MG63 (cell line): ENCODE data around the gene RBMS1. TPM values are rescaled to one million over a fixed set of nuclear protein-coding genes. Genes with fewer than 3 reads are reported as not detected.
"Not testable (repeated sequence)": the region's sequence is repeated elsewhere in the genome, so short reads cannot be mapped to it uniquely, and the experiment has no call there.

Experiments used
- DNase-seq: peaks from one replicate; pipeline ENCODE4 v3.0.0-alpha.2; 2020
- H3K27me3 ChIP-seq: fragments of 250-450 bp; sonication (Bioruptor Pico); 2 replicates; pipeline ENCODE4 v1.5.1; 2020; ENCODE audit warnings: mild to moderate bottlenecking, moderate library complexity
- H3K36me3 ChIP-seq: fragments of 250-450 bp; sonication (Bioruptor Pico); 2 replicates; pipeline ENCODE4 v1.5.1; 2020; ENCODE audit warnings: mild to moderate bottlenecking, moderate library complexity
- H3K4me3 ChIP-seq: fragments of 250-450 bp; sonication (Bioruptor Pico); 2 replicates; pipeline ENCODE4 v1.5.1; 2020; ENCODE audit warnings: mild to moderate bottlenecking, moderate library complexity
- H3K9me3 ChIP-seq: fragments of 250-450 bp; sonication (Bioruptor Pico); 2 replicates; pipeline ENCODE4 v1.5.1; 2020; ENCODE audit warnings: mild to moderate bottlenecking, moderate library complexity
- total RNA-seq: library from RNA; depleted of rRNA; stranded (reverse); fragments of >200 nt; shearing (Covaris generic); gene quantifications from 2 replicates; pipeline ENCODE4 v1.2.3, GENCODE V29; 2014; ENCODE audit warnings: low replicate concordance

The RBMS1 gene
- total RNA-seq, 1 experiment from 2014 or later, result 38.7 TPM

DNA sequence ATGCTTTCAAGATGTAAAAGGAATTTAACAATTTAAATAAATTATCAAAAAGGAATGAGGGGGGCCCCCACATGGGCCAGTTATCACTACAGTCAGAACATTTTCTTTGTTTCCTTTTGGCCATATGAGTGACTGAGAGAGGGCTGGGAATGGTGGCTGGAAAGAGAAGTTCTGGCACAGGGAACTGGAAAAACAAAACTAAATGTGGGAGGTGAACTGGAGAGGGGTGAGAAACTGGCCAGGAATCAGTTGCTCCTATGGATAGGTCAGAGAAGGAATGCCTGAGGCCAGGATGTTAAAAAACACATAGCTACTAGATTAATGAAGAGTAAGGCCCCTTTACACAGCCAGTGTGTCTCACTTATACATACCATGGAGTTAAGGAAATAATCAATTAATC, 121.0 kb downstream of the RBMS1 start:
- peaks cover 3% of the 10 kb centered on the region; the same call in 1 of the 2 replicates for H3K36me3 ChIP-seq
- no peaks in the 10 kb centered on the region for H3K27me3 ChIP-seq
- peak; percentile 55 for DNase-seq
- H3K4me3 ChIP-seq, result no peak overlapping the region
- no peaks in the 10 kb centered on the region for H3K9me3 ChIP-seq

DNA sequence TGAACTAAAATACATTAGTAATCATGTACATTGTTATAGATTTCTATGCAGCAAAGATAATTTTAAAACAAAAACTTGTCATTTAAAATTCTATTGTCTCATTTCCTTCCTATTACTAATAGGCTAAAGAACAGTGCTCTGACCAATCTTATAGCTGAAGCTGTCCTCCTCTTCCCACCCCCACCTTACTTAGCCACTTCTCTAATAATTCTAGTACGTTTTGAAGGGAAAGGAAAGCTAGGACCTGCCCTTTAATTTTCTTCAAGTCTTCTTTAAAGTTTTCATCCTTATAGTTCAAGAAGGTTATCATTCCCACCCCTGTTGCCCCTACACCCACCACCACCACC, 121.6 kb downstream of the RBMS1 start:
- H3K36me3 ChIP-seq, result peaks cover 3% of the 10 kb centered on the region; the same call in 1 of the 2 replicates
- no peak for DNase-seq
- no peaks in the 10 kb centered on the region for H3K27me3 ChIP-seq
- no peaks in the 10 kb centered on the region for H3K9me3 ChIP-seq
- H3K4me3 ChIP-seq, result no peak overlapping the region

DNA sequence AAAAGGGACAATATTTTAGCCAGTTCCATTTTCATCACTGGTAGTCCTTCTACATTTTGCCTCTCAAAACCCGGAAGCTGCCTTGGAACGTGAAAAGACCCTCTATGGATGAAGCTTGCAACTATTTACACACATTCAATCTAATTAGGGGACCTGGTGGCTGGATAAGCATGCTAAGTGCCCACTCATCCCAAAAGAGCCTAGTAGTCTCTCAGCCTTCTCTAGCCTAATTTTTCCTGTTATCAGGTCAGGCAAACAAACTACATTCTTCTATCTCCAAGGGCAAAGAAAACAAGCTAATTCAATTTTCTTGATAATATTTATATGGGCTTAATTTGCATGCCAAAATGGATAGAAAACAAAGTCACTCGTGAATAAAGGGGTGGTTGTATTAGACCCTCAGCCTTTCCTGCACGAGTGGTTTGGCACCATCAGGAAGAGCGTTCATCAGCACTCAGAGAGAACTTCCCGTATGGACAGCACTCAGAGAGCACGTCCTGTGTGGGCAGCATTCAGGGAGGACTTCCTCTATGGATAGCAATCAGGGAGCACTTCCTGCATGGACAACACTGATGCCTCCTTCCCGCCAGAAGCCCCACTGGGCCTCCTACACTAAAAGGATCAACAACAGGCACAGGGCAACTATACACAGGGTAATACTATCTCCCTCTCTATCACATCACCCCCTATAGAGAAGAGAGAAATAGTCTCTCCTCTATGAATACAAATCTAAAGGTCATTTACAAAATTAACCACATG, 122.2 kb downstream of the RBMS1 start:
- peak; percentile 40 for DNase-seq
- no peaks in the 10 kb centered on the region for H3K27me3 ChIP-seq
- no peaks in the 10 kb centered on the region for H3K9me3 ChIP-seq
- H3K4me3 ChIP-seq, result no peak overlapping the region
- H3K36me3 ChIP-seq, result peaks cover 8% of the 10 kb centered on the region

DNA sequence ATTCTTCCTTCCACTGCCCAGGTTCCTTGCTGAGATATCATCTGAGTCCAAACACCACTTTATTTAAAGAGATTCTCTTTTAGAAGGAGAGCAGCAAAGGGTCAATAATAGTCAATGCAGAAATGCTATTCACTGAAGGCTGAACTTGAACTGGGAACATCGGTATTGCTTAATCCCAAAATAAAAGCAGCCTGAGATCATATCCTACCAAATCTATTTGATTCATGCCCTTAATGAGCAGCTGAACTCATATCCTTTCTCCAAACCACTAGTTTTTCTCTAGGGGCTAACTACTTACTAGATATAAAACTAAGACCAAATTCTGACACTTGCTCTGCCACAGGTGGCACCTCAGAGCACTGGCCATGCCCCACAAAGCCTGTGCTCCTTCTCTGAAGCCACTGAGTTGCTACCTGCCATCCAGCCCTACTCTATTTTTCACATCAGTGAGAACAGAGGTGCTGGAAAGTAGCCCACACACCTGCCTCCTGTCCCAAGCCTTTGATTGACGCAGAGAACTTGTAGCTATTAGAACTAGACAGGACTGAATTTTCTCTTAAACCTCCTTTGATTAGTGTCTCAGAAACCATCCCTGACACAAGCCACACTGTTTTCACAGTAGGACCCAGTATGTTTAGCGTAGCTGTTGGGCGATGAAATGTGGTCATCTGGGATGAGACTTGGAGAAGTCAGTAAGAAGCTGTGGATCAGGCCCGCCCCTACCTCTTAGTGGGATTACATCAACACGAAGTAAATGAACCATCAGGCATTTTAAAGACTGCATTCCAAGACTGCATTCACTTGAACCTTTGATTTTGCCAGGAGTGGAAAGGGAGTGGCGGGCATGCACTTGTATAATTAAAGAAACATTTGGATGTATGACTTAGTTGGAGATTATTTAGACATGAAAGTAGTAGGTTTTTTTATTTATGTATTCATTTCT, 124.3 kb downstream of the RBMS1 start:
- DNase-seq, result peak; percentile 47
- Histone ChIP-seq H3K9me3 (no peaks in the 10 kb centered on the region), H3K27me3 (no peaks in the 10 kb centered on the region), H3K36me3 (peaks cover 26% of the 10 kb centered on the region), H3K4me3 (no peak overlapping the region)

DNA sequence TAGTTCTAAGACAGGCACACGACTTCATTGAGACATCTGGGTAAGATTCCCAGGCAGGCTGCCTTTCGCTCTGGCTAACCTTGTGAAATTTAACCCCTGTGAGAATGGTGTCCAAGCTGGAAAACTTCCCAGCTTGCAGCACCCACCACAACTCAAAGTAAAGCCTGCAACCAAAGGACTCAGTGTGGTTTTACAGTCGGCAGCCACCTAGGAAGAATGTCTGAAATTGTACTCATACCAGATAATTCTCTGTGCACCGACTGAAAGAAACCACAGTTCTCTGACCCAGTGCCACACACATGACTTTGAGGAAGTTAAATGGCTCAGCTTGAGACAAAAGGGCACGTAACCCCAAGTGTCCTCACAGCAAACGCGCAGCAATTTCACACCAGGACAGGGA, 125.7 kb downstream of the RBMS1 start:
- H3K4me3 ChIP-seq, result no peak overlapping the region
- H3K9me3 ChIP-seq, result no peaks in the 10 kb centered on the region

DNA sequence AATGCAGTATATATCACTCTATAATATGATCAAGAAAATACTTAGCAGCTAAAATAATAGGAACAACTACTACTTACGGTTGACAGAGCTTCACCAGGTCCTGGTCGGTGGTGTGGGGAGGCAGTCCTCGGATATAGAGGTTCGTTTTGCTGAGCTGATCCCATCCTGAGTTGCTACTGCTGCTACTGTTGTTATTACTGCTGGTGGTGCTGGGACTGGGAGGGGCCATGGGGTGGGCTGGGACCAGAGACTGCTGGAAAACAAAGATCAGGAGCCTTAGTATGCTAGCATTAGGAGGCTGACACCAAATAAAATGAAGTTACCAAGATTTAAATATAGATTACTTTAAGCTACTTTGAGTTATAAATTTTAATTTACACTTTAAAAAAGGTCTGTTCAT, 126.5 kb downstream of the RBMS1 start:
- H3K4me3 ChIP-seq, DNase-seq, H3K9me3 ChIP-seq, H3K27me3 ChIP-seq: not testable (repeated sequence)
- H3K36me3 ChIP-seq, result peaks cover 34% of the 10 kb centered on the region

More for the DNA sequence above, 125.7 kb downstream of the RBMS1 start:
- H3K36me3 ChIP-seq, result peaks cover 33% of the 10 kb centered on the region
- H3K27me3 ChIP-seq, result no peaks in the 10 kb centered on the region
- DNase-seq, result peak; percentile 85

DNA sequence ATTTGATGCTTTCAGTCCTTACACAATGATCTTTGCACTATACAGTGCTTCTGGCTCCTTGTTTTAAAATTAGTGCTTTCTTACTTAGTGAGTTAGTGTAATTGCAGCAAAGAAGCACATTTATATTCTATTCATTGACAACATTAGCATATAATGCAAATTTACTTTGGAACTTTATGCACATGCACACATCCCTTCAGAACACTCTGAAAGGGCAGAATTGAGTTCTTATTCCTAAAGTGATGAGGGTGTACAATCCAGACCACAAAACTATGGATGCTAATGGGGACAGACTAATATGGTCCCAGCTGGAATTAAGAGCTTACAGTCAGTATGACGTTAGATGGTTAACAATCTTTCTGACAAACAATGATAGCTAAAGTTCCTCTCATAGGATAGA, 127.1 kb downstream of the RBMS1 start:
- no peak overlapping the region for H3K4me3 ChIP-seq
- H3K27me3 ChIP-seq, result no peaks in the 10 kb centered on the region
- no peak for DNase-seq
- H3K36me3 ChIP-seq, result peaks cover 34% of the 10 kb centered on the region
- H3K9me3 ChIP-seq, result no peaks in the 10 kb centered on the region

DNA sequence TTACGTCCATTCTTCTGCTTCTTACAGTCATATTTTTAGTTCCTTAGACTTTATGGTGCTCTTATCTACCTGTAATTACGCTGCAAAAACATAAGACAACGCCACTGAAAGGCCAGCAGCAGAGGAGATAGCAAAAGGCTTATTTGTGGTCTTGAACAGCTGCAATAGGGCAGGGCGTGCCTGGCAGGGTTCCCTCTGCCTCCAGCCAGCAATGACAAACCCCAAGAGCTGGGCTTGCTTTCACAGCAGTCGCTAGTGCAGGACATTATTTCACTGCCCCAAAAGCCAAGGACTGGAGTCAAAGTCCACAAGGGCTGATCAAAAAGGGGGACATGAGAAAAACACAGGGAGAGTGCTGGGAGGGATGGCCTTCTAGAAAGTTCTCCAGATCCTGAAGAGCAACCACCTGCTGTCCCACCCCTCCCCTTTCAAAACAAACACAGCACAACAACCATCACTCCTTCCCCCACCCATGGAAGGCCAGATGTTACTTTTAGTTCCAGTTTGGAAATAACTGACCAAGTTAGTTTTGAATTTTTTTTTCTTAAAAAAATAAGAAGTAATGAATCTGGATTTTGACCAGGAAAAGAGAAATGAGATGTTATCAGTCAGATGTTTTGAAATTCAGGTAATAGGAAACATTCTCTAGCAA, 127.8 kb downstream of the RBMS1 start:
- no peak overlapping the region for H3K4me3 ChIP-seq
- H3K36me3 ChIP-seq, result peaks cover 38% of the 10 kb centered on the region
- DNase-seq, result peak; percentile 70
- H3K27me3 ChIP-seq, result no peaks in the 10 kb centered on the region
- H3K9me3 ChIP-seq, result no peaks in the 10 kb centered on the region

DNA sequence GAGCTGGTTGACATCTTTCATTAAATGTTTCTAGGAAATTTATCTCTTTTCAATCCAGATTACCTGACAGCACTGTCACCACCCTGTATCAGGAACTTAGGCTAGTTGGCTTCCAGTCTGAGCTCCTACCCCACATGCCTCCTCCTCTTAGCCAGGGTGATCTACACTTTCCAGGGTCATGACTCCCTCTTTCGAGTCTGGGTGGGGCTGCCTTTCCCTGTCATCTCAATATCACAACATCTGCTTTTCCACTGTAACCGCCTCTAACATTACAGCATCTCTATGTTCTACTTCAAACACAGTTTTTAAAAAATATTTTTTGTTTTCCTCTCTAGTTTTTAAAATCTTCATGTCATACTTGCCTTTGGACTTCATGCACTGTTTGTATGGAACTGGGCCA, 129.2 kb downstream of the RBMS1 start:
- DNase-seq, result no peak
- no peaks in the 10 kb centered on the region for H3K9me3 ChIP-seq
- H3K4me3 ChIP-seq, result no peak overlapping the region
- peaks cover 42% of the 10 kb centered on the region for H3K36me3 ChIP-seq
- no peaks in the 10 kb centered on the region for H3K27me3 ChIP-seq

DNA sequence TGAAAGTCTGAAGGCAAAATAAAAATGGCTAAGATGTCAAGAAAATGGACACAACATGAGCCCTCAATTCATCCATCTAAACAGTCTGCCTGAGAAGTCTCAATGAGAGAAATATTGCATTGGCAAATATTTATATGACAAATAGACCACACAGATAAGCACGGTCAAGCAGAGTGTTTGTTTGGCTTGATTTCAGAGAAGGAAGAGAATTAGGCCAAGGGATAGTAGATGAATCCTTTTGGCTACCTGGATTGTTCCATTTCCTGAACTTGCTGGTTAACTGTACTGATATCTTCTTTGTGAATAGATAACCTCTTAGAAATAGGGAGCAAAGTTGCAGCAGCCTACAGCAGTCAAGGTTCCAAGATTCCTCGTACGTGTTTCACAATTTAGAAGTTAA, 129.6 kb downstream of the RBMS1 start:
- H3K36me3 ChIP-seq, result peaks cover 42% of the 10 kb centered on the region
- no peak for DNase-seq
- no peaks in the 10 kb centered on the region for H3K9me3 ChIP-seq
- H3K4me3 ChIP-seq, result no peak overlapping the region
- no peaks in the 10 kb centered on the region for H3K27me3 ChIP-seq

DNA sequence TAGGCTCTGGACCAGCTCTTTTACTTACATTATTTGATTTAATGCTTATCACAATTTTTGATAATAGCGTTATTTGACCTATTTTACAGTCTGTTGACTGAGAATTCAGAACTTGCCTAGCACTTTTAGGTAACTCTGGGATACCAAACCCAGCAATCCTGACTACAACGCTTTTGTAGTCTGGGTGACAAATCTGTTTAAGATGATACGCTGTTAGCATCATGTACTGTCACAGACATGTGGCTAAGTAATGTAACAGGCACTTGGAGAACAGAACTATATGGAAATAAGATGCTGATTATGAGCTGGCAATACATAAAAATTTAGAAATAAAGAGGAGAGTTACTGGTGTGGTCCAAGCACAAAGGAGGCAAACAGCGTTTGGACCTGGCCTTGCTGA, 130.6 kb downstream of the RBMS1 start:
- no peak for DNase-seq
- Histone ChIP-seq H3K27me3 (no peaks in the 10 kb centered on the region), H3K36me3 (peaks cover 45% of the 10 kb centered on the region), H3K4me3 (no peak overlapping the region), H3K9me3 (no peaks in the 10 kb centered on the region)

DNA sequence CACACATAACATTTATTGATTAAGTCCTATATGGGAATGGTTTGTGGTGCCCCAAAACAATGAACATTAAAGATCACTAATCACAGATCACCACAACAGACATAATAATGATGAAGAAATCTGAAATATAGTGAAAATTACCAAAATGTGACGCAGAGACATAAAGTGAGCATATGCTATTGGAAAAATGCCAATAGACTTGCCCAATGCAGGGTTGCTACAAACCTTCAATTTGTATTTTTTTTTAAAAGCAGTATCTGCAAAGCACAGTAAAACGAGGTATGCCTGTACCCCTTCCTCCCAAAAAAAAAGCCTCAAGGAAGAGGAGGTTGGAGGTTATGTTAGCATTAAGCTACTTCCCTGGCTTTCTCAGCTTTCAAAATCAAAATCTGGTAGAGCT, 131.1 kb downstream of the RBMS1 start:
- DNase-seq, result no peak
- H3K4me3 ChIP-seq, result no peak overlapping the region
- no peaks in the 10 kb centered on the region for H3K27me3 ChIP-seq
- no peaks in the 10 kb centered on the region for H3K9me3 ChIP-seq
- H3K36me3 ChIP-seq, result peaks cover 48% of the 10 kb centered on the region

DNA sequence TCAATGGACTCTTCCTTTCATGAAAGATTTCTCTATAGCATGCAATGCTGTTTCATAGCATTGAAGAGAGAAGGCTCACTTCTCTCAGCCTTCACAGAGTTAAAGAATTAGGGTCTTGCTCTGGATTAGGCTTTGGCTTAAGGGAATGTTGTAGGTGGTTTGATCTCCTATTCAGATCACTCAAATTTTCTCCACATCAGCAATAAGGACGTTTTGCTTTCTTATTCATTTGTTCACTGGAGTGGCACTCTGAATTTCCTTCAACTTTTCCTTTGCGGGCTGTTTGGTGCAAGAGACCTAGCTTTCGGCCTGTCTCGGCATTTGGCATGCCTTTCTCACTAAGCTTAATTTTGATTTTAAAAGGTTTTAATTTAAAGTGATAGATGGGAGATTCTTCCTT, 131.6 kb downstream of the RBMS1 start:
- H3K36me3 ChIP-seq, result peaks cover 54% of the 10 kb centered on the region
- DNase-seq, result no peak
- no peaks in the 10 kb centered on the region for H3K27me3 ChIP-seq
- H3K4me3 ChIP-seq, result no peak overlapping the region
- no peaks in the 10 kb centered on the region for H3K9me3 ChIP-seq

DNA sequence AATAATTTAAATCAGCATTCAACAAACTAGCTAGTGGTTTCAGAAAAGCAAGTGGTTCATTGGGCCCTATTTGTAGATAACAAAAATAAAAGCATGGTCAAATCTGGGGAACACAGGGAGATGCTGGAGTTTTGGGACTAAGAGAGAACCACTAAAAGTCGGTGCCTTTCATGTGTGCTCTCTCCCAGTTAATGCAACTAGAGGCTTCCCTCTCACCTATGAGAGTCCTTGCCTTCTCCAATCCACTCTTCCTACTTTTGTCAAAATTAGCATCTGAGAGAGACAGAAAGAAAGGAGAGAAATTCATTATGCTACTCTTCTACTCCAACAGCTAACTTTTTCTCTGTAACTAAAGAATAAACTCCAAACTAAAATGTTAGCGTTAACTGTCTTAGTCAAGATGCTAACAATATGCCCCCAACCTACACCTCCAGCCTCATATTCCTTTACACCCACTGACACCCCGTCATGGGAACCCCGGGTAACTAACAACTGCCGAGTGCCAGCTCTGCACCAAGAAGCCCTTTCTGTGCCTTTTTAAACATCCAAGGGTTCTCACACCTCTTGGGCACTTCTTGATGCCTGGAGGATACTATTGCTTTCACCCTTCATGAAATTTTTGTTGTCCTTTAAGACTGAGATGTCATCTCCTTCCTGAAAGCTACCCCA, 133.4 kb downstream of the RBMS1 start:
- no peak for DNase-seq
- Histone ChIP-seq H3K36me3 (peaks cover 50% of the 10 kb centered on the region), H3K4me3 (no peak overlapping the region), H3K9me3 (no peaks in the 10 kb centered on the region), H3K27me3 (no peaks in the 10 kb centered on the region)

DNA sequence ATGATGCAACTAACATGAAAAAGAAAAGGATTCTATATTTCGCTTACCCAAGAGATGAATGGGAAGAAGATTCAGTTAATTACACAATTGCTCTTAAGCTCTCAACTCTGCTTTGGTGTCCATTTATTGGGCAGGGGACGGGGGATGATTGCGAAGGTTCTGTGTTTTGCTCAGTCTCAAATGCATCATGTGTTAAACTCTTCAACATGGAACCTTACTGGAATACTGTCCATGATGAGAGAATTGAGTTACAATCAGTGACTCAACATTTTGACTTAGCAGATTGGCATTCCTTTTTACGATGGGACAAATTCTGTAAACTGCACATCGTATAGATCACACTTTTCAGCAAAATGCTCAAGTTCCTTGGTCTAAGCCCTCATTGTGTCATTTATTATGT, 135.6 kb downstream of the RBMS1 start:
- no peak overlapping the region for H3K4me3 ChIP-seq
- H3K27me3 ChIP-seq, result no peaks in the 10 kb centered on the region
- no peaks in the 10 kb centered on the region for H3K9me3 ChIP-seq
- DNase-seq, result no peak
- peaks cover 42% of the 10 kb centered on the region for H3K36me3 ChIP-seq

DNA sequence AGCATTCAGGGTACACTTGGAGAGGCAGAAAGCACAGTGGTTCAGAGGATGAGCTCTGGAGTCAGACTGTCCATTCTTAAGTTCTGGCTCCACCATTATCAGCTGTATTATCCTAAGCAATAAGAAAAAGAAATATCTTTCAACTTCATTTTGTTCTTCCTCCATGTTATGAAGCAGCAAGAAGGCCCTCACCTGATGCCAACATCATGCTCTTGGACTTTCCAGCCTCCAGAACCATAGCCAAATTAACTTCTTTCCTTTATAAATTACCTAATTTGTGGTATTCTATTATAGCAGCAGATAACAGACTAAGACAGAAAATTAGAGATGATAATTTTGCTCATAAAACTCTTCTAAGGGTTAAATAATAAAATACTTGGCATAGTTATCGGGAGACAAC, 137.1 kb downstream of the RBMS1 start:
- Histone ChIP-seq H3K27me3 (no peaks in the 10 kb centered on the region), H3K36me3 (peaks cover 42% of the 10 kb centered on the region), H3K4me3 (no peak overlapping the region), H3K9me3 (no peaks in the 10 kb centered on the region)
- no peak for DNase-seq

DNA sequence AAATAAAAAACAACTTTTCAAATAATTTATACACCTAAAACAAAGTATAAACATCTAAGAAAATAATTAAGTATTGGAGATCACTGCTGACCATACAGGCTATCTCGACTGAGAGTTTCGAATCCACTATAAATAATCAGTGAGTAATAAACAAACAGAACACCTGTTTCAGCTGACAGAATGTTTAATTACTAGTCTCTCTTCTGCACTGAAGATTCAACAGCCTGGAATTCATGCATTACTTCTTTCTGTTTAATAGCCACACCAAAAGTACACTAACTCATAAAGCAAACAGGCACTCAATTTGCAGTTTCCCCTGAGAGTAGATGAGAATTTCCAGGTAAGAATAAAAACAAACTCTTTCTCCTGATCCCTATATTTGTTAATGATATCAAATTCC, 138.5 kb downstream of the RBMS1 start:
- Histone ChIP-seq H3K9me3 (no peaks in the 10 kb centered on the region), H3K4me3 (no peak overlapping the region), H3K27me3 (no peaks in the 10 kb centered on the region), H3K36me3 (peaks cover 43% of the 10 kb centered on the region)
- DNase-seq, result no peak
